GM19463 (cell line): ENCODE data around the gene ELL3.
"Not testable (repeated sequence)": the region's sequence is repeated elsewhere in the genome, so short reads cannot be mapped to it uniquely, and the experiment has no call there.

ENCODE experiments used
- ATAC-seq: cut with Tn5 transposase; IDR thresholded peaks from one replicate; pipeline ENCODE4 v1.9.1; 2021; ENCODE audit warnings: mild to moderate bottlenecking, moderate library complexity; ENCODE audit not compliant: unreplicated experiment

The ELL3 gene

DNA sequence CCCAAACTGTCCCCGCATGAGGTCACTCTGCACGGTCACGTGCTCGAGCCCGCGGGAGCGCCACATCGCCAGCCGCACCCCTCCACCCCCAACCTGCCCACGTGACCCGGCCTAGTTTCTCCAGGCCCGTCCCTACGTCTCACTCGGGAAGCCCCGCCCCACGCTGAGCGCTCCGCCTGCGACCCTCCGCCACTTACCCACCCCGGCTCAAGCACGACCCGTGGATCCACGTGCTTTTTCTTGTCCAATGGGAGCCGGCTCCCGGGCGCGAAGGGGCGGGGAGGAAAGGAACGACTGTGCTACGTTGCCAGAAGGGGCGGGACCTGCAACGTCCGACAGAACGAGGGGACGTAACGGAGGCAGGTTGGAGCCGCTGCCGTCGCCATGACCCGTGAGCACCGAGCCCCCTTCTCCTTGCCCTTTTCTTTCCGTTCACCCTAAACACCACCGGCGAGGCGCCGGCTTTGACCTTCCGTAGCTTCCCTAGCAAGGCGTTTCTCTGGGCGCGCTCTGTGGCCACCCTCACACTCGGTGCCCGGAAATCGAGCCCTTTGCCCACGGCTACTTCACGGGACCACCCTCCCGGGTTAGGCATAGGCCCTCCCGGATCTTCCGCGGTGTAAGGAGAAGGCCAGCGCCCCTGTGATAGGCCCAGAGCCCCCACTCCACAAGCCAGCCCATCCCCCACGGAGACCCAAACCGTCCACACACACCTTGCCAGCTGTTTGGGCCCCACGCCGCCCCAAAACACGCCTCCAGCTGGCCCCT, 15.4 kb upstream of the ELL3 start, which contains the start of gene SERF2:
TSS of gene SERF2 (plus strand) at position 328 of the 768 bp plus-strand sequence. CDS start at position 385, 57 bp downstream.
- peak; percentile 86 for ATAC-seq

DNA sequence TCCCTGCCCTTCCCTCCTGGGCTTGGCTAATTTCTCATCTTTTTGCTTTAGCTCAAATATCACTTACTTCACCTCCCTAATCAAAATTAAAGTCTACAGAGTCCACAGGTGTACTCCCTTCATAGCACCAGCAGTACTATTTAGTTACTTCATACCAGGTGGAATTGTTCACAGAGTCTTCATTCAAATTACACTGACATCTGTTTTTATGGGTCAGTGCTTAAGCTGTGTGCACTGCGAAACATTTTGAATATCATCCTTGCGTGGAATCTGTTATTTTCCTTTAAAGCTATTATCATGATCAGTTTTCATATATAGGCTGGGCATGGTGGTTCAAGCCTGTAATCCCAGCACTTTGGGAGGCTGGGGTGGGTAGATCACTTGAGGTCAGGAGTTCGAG, 12.6 kb upstream of the ELL3 start:
- no peak for ATAC-seq

DNA sequence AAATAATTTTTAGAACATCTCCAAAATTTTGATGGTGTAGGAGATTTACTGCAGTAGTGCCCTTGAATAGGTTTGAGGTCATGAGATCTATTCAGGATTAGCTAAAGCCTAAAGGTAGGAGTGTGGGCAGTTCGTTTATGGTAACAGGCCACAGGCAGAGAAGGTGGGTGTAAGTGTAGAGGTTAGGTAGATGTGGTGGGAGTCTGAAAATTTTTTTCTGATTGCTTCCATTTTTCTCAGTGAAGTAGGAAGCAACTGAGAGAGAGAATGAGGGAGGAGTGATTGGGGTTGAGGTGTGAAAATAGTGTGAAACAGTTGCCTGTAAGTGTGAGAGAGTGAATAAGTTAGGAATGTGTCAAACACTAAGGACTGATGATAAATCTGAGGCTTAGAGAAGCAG, 2.2 kb upstream of the ELL3 start:
- no peak for ATAC-seq

DNA sequence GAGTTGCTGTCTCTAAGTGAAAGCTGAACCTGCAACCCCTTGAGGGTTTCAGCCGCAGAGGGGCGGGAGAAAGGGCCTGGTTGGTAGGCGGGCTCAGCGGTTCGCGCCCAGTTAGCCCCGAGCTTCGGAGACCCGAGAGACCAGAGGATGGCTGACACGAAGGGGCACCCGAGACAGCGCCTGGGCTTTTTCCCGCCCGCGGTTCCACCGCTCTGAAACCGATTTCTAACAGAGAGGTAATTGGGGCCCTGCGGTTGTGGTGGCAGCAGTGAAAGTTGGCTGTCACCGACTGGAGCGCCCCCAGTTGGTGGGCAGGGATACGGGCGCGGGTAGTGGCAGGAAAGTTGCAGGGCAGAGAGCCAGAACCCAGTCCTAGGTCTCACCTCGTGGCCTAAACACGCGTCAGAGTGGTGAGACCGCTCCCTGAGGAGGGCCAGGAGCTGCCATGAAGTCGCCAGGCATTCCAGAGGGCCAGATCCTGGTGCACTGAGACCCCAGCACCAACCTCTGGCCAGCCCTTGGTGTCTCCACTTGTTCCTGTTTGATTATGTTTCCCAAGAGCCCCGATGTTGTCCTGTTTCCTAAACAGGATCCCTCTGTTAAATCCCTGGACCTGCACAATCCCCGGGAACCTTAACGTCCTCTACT, 625 bp upstream of the ELL3 start:
- peak; percentile 67 for ATAC-seq

DNA sequence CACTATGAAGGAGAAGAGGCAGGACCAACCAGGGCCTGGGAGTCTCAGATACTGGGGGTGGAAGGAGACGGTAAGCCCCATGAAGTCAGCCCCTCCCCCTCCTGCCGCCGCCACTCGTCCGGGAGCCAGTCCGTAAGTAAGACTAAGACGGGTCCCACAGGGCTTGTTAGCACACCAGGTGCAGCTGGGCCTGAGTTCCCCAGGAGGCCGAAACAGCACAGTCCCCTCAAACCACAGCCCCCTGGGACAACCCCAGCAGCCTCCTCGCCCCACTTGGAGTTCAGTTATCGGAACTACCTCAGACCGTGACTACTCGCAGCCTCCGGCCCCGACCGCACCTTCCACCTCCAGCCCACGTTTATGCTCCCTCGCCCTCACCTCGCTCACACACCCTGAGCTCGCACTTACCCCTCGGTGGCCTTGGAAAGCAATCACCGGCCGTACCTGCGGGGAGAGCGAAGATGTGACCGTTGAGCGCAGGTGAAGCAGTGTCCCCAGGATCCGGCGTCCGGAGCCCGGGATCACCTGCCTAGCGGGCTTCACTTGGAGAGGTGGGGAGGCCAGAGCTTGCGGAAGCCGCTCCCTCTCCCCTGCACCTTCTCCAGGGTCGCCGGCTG, 557 bp downstream of the ELL3 start:
- peak; percentile 58 for ATAC-seq

DNA sequence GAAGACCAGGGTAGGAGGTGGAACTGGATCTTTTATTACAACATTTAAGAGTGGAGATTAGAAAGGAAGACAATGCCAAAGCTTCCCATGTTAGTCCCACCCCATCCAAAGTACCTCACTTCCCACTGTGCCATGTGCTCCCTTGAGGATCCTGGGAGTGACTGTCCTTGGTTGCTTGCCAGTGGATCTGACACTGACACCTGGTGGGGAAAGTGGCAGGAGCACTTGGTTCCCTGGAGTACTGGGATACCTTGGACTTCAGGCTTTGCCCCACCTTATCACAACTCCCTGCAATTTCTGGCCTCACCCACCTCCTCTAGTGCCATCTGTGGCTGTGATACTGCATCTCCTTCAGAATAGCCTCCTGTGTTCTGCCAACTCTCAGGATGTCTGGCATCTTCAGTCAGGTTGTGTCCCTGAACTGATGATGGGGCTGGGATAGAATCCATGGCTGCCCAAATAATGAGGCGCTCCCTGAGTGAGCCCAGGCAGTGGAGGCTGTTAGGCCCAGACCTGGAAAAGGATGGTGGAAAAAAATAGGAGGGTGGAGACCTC, 1.3 kb downstream of the ELL3 start:
- no peak for ATAC-seq

DNA sequence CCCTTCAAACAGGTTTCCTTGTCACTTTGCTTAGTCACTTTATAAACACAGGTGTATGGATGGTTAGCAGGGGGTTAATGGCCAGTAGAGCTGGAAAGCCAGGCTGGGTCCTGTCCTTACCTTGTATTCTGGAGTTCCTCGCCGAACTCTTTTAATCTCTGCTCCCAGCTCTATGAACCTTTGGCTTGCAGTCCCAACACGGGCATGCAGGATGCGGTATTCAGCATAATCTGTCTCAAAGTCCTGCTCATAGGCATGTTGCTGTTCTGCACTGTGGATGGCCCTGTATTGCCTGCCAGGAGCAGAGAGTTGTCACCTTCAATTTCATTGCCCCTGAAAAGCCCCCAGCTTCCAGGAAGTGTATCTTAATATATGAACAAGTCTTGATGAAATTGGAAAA, 2.7 kb downstream of the ELL3 start:
- ATAC-seq = no peak

DNA sequence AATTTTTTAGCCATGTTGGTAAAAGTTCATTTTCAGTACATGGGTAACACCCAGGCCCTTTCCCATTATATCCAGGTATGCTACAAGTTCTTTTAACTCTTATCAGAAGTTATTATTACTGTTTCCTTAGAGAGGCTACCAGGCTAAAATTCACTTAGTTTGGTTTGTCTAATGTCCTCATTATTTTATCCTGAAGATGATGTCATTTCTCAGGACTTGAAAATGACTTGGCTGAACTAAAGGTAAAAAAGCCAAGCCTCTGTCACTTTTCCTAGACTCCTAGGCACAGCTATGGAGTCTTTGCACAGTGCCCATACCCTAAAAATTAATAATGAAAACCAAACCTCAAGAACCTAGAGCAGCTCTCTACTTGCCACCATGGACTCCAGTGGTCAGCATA, 4.1 kb downstream of the ELL3 start:
- ATAC-seq = no peak

DNA sequence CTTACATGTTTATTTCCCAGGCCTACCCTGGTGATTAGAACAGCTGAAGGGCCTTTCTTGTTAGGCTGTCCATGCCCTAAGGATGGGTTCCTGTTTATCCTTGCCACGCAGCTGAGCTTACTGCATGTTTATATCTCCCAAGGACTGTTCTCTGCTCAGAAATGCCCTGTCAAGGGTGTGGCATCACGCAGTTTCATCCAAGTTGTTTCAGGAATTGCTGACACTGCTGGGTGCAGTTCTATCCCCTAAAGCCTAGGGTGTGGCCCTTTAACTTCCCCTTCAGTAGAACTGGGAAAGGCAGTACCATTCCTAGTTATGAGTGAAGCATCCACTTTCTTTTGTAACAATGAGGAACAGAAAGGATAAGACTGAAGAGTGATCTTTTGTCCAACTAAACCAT, 5.0 kb downstream of the ELL3 start:
- no peak for ATAC-seq

DNA sequence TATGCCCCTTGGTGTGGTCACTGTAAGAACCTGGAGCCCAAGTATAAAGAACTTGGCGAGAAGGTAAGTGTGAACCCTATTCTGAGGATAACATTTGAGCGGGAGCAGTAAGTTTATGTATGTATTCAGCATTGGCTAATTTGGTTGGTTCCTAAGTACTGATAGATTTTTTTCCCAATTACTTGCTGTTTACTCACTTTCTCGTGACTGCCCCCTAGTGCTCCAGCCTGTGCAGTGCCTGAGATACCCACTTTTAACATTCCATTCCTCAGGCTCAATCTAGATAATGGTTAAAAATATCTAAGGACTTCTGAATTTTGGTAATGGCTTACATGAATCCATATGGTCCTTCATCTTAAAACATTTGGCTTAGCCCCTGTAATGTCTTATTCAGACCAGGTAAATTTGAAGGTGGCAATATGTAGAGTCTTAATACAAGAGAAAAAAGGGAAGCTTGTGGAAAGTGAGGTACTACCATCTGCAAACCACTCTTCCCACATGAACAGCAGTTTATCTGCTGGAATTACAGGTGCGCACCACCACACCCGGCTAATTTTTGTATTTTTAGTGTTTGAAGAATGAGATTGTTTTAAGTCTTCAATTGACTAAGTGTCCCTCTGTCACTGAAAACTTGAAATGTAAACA, 7.1 kb downstream of the ELL3 start:
- no peak for ATAC-seq

DNA sequence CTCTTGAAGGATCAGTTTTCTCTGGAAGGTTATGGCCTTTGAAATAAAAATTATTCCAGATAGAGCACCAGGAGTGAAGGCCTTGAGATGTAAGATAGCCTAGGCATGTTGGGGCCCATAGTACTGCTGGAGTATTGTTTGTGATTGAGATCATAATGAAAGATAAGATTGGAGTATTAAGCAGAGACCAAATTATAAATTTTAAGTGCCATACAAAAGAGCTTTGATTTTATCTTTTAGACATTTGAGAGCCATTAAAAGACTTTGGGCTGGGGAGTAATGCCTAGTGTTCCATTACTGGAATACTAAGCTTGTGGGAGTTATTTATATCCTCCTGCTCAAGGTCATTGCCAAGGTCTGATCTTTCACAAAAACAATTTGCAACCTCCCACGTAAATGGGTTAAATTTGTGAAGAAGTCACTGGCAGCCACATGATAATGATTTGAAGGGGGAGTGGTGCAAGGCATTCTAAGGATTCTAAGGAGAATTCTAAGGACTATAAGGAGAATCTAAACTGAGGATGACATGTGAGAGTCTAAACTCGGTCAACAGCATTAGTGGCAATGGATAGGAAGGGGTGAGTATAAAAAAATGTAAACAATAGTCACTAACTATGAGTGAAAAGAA, 12.8 kb downstream of the ELL3 start:
- no peak for ATAC-seq

DNA sequence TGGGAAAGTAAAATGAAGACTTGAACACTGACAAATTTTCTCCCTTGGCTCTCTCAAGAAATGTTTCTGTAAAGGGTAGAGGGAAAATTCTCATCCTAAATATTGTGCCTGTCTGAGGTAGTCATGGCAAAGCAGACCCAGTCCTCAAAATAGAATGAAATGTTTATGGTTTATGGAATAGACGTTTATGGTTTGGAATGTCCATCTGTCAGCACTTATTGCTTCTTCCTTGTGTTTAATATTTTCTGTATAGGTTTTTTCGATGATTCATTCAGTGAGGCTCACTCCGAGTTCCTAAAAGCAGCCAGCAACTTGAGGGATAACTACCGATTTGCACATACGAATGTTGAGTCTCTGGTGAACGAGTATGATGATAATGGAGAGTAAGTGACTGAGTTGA, 13.9 kb downstream of the ELL3 start:
- ATAC-seq = no peak

DNA sequence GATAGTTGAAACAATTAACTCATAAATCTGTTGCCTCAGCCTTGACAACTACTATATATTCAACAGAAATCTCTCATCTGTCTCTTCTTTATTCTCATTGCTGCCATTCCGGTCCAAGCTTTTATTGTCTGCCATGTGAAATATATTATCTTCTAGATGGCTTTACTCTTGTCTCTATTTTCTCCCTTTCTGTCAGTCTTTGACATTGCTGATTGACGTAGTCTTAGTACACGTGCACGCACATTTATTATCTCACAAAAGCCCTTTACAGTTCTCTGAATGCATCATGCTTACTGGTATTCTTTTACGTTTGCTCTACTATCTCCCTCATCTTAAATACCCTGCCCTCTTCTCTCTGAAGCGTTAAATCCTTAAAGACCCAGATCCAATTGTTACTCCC, 24.9 kb downstream of the ELL3 start:
- no peak for ATAC-seq

DNA sequence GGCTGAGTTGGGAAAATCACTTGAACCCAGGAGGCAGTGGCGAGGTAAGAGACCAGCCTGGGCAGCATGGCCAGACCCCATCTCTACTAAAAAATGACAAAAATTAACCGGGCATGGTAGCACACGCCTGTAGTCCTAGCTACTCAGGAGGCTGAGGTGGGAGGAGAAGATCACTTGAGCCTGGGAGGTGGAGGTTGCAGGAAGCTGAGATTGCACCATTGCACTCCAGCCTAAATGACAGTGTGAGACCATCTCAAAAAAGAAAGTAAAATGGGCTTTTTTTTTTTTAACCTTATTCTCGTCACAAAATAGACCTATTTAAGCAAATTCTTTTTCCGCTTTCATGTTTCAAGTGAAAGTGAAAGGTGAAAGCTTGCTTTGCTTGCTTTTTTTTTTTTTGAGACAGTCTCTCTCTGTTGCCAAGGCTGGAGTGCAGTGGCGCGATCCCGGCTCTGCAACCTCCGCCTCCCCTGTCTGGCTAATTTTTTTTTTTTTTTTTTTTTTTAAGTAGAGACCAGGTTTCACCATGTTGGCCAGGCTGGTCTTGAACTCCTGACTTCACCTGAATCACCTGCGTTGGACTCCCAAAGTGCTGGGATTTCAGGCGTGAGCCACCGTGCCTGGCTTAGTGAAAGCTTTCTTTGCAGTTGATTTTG, 26.9 kb downstream of the ELL3 start:
- ATAC-seq = no peak

DNA sequence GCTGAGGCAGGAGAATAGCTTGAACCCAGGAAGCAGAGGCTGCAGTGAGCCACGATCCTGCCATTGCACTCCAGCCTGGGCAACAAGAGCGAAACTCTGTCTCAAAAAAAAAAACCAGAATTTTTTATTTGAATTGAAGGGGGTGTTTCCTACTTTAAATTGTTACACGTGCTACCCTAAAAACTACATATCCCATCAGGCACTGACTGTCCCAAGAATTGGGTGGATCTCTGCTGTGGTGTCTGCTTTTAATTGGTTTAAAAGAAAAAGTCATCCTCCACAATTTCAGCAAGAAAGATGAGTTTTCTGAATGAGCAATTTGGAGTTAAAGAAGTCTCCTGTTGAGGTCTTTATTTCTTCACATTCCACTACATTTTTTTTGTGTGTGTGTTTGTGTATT, 28.4 kb downstream of the ELL3 start:
- no peak for ATAC-seq

DNA sequence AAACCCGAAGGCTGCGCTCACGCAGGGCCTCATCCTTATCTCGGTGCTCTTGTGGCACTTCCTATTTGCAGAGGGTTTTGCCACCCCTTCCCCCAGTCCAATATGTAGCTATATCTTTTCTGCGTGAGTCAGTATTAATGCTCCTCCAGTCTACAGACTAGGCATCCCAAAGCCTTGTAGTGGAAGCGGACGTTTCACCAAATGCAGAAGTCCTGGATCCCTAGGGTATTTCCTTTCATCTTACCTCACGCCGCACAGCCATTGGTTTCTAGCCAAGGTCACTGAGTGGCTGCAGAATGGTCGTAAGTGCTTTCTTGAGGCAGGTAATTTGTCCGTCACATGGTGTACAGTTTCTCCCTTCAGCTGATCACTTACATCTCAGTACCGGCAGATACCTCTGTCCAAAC, 29.9 kb downstream of the ELL3 start:
- peak; percentile 15 for ATAC-seq

DNA sequence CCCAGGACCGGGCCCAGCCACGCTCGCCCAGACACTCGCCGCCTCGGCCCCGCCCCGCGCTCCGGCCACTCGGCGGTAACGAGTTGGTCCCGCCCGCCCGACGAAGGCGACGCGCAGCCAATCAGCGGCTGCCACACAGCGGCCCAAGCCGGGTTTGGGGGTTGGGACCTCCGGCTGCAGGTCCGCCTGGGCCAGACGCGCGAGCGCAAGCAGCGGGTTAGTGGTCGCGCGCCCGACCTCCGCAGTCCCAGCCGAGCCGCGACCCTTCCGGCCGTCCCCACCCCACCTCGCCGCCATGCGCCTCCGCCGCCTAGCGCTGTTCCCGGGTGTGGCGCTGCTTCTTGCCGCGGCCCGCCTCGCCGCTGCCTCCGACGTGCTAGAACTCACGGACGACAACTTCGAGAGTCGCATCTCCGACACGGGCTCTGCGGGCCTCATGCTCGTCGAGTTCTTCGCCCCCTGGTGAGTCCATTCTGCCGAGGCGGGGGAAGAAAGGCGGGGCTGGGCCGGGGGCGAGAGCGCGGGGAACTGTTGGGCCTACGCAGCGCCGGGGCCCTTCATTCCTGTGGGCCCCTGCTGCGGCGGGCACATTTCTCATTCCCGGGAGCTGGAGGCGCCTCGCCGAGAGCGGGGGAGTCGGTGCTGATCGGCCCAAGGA, 30.4 kb downstream of the ELL3 start, which contains the start of gene PDIA3:
TSS of gene PDIA3 (plus strand) at position 194 of the 658 bp plus-strand sequence. CDS start at position 296, 102 bp downstream.
- peak; percentile 84 for ATAC-seq

DNA sequence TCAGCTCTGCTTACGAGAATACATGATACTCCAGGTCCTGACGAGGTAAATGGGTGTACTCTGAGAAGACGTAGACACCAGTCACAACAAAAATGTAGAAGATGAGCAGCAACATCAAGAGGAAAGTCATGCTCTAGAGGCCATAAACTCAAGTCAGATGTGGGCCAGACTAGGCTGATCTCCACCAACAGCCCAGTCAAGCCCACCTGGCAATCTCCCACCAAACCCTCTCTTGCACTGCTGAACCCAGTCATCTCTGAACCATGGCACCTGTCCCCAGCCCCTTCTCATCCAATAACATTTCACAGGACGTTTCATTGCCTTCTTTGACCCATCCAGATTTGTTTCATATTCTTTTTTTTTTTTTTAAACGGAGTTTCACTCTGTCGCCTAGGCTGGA, 41.4 kb downstream of the ELL3 start:
- ATAC-seq = peak; percentile 35

DNA sequence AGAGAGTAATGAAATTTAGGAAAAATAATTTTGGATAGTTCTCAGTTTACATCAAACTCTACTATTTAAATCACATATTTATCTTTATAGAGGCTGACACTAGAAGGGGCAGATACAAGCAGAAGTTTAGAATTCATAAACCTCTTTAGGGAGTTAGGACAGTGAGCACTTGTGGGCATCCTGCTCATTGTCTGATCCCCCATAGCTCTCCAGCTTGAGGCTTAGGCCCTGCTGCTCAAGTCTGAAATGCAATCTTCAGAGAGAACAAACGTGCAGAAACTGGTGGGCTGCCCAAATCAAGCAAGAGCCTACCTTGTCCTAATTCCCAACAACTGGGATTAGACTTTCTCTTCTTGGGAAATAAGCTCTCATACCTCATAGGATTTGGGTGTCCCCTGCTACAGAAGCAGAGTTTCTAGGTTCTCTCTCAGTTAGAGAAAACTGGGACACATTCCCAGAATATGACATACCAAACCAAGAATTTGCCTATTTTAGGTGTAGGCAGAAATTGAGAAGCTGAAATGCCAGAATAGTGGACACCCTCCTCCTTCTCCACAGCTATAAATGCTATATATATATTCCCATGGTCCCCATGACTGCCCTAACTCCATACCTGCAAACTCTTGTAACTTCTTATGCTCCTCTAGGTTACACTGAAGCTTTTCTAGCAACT, 48.6 kb downstream of the ELL3 start:
- ATAC-seq = not testable (repeated sequence)
